Endometrium (tissue), 2 donors: Measurements from ENCODE around the gene MAPK14.

Experiments used
- FAIRE-seq: peaks from 2 replicates; lab custom pipeline; 2012; peaks lifted over from hg19 to GRCh38; lab: Jason Lieb, UNC
- donor health status: control.
- donor health status: control.

Gene MAPK14

DNA sequence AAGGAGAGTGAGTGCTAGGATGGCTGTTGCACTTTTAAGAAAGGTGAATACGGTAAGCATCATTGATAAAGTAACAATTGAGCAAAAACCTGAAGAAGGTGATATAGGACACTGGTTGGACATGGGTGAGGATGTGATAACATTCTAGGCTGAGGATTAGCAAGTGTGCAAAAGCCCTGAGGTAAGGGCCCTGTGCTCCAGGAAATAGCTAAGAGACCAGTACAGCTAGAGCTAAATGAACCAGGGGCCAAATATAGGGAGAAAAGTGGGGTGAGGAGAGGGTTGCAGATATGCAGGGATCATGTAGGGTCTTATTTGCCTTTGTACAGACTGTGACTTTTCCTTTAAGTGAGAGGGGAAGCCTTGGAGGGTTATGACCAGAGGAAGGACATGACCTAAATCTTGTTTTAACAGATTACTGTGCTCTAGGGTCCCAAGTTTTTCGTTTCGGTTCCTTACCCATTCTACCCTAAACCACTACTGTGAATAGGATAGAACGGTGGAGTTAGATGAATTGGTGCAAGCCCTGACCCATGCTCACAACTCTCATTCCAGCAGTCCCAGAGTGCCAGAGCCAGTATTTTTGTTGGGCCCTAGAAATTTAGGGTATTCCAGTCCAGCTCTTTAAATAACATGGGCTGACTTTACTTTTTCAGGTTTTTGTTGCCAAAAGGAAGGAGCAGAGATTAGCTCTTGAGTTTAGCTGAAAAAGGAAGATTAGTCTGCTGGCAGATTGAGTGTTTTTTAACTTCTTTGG lies 10.7 kb downstream of the MAPK14 start:
- no peak for FAIRE-seq

DNA sequence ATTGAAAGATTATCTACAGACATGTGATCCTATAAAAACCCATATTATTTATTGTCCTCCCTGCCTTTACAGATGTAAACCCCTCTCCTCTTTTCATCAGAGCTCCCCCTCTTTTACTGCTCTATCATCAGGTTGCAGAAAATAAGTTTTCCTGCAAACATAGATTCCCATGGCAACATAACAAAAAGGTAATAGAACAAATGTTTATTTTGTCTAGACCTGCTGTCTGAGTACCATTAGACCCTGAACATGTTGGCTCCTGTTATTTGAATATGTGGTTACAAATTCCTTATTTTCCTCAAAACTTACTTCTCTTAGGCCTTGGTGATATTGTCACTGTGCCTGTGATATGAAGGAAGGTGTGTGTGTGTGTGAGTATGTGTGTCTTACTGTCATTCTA lies 11.5 kb downstream of the MAPK14 start:
- FAIRE-seq = no peak

DNA sequence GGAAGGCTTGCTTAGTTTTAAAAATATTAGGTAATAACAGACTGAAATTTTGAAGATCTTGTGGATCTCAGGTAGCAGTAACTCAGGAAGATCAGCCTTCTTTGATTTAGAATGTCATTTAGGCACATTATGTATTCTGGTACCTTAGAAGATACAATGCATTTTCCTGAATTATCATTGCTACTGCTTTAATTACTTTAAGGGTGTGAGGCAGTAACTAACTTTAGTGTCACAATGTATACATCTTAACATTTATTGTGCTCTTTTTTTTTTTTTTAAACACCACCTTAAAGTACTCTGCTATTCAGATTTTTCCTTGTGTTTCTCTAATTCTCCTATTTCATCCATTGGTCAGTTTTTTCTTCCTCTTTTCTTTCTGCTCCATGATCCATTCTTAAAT lies 13.3 kb downstream of the MAPK14 start:
- FAIRE-seq = no peak

- FAIRE-seq = no peak
These were observed 15.1 kb downstream of the MAPK14 start for GRCh38 chr6:36042618-36043260.

DNA sequence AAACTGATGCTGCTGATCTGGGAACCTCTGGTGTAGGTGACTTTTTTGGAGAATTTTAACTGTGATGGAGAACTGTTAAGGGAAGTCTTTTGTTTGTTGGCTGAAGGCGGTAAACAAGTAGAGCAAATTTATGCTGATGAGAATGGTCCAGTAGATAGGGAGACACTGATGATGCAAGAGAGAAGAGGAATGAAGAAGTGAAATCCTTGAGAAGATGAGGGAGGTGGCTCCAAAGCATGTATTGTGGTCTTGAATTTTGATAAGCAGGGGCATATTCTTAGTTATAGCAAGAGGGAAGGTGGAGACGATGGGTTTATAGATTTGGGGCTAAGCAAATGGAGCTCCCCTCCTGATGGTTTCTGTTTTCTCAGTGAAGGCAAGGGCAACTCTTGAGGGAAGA lies 22.0 kb downstream of the MAPK14 start:
- FAIRE-seq = no peak

DNA sequence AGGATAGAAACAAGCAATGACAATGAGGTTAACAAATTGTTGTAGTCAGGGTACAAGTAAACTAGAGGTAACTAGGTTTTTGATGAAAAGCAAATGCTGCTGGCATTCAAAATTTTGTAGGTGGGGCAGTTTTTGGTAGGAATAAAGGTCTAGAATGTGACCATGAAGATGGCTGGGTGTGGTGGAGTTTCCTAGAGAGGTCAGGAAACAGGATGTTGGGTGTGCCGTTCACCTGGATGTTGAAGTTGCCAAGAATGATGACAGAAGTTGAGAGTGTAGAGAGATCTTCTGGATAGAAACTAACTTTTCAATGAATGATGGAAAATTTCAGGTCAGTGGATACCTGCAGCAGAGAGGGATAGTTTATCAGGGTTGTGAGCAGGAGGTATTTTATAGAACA lies 22.7 kb downstream of the MAPK14 start:
- no peak for FAIRE-seq

DNA sequence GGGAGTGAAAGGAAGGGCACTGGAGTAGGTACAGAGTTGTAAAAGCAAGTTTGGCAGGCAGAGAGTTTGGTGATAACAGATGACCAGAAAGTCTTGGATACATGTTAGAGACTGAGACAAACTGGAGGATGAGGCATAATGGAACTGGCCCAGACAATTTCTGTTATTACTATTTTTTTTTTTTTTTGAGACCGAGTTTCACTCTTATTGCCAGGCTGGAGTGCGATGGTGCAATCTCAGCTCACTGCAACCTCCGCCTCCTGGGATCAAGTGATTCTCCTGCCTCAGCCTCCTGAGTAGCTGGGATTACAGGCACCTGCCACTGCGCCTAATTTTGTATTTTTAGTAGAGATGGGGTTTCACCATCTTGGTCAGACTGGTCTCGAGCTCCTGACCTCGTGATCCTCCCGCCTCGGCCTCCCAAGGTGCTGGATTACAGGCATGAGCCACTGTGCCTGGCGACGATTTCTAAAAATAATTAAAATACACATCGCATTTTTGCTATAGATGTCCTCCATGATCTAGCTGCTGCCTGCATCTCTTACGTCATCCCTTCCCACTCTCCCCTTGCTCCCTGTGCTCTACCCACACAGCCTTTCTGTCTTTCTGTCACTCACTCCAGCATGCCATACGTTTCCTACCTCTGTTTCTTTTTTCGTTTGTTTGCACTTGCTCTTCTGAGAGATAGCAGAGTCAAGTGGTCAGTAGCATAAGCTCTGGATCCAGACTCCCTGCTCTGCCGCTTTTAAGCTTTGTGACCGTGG lies 23.5 kb downstream of the MAPK14 start:
- no peak for FAIRE-seq

DNA sequence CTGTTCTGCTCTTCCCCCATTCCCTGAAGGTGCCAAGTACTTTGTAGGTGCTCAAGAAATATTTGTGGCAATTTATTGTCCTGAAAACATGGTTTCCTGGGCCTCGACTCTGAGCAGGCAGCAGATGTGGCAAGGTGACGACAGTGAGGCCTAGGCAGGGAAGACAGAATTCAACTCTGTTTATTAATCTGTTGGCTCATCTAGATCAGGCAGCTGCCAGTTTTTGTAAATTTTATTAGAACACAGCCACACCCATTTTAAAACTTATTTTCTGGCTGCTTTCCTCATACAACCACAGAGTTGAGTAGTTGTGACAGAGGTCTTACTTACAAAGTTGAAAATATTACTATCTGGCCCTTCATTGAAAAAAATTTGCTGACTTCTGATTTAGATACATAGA lies 24.5 kb downstream of the MAPK14 start:
- FAIRE-seq = no peak

DNA sequence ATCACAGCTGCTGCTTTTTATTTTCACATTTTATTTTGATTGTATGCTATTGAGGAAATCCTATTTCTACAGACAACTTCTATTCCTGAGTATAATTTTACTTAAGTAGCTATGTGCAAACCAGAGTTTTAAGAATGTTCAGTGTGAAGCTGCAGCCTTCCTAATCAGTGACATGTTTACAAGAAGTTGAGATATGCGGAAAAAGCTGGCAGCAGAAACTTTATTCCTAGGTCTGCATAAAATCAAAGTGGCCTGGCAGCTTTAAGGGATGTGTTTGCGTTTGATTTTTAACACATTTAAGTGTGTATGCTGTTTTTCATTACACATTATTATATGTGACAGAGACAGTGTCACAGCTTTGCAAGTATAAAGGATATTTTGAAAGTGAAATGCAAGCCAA lies 26.3 kb downstream of the MAPK14 start:
- FAIRE-seq = no peak

- peak; percentile 41 for FAIRE-seq
These were observed 26.8 kb downstream of the MAPK14 start for GRCh38 chr6:36054415-36054814.

GRCh38 chr6:36054956-36055355 lies 27.3 kb downstream of the MAPK14 start:
- FAIRE-seq = no peak

DNA sequence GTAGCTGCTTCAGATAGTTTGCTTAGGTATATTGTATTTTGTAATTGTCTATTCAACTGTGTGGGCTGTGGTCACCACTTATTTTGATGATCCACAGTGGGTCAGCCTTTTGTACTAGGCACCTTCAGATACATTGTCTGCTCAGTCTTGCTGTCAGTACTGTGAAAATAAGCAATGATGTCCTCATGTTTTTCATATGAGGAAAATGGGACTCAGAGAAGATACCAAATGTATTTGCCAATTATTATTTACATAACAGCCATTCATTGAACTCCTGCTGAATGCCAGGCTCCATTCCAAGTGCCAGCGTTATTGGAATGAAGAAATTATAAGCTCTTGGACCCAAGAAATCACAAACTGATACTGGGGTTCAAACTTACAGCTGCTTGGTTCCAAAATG lies 28.6 kb downstream of the MAPK14 start:
- no peak for FAIRE-seq

DNA sequence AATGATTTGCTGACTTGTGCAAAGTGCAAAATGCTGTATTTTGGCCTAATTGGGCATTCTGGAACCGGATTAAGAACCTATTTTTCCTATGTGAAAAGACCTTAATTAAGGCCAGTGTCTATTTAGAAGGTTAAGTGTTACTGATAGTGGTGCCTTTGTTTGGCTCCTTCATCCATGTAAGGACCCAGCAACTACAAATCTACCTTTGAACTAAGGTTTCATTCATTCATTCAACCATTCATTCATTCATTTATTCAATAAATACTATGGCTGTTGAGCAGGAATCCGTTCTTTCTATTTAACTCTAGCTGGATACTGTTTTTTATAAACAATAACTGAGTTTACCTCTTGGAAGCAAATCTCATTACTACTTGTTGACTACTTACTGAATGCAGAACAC lies 33.6 kb downstream of the MAPK14 start:
- FAIRE-seq = no peak

GRCh38 chr6:36062247-36062646 lies 34.6 kb downstream of the MAPK14 start:
- FAIRE-seq = no peak

DNA sequence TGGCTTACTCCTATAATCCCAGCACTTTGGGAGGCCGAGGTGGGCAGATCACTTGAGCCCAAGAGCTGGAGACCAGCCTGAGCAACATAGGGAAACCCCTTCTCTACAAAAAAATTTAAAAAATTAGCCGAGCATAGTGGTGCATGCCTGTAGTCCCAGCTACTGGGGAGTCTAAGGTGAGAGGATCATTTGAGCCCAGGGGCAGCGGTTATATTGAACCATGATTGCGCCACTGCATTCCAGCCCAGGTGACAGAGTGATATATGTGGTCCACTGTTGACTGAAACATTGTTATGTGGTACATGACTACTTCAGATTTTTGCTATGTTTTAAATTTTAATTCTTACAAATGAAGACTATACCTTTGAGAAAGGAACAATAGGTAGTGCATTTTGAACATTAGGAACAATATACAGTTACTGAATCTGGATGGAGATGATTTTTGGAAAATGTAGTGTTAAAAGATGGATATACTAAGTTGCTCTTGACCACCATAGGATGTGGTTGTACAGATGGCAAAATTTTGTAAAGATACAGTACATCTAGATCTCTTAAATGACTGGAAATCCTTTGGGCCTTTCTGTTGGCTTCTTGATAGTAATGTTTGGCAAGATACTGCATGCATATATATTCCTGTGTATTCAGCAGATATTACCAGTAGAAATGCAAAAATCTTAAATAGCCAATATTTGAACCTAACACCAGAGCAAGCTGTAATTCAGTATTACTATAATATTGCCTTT lies 35.9 kb downstream of the MAPK14 start:
- no peak for FAIRE-seq

- FAIRE-seq = no peak
These were observed 37.3 kb downstream of the MAPK14 start for GRCh38 chr6:36064770-36065396.

GRCh38 chr6:36065916-36066315 lies 38.3 kb downstream of the MAPK14 start:
- FAIRE-seq = no peak

DNA sequence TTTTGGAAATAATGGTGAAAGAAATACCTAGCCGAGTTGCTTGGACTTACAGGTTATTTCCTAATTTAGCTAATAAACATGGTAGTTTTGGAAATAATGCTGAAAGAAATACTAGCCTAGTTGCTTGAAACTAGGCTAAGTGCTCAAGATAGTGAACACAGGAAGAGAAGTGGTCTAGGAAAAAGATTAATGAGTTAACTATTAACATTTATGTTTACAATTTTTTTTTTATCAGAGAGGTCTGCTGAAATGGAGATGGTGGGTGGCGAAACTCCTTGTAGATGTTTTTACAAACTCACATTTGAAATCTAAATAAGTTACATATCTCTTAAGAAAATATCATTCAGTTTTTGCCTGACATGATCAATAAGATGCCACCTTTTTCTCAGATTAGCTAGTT lies 39.2 kb downstream of the MAPK14 start:
- FAIRE-seq = no peak

DNA sequence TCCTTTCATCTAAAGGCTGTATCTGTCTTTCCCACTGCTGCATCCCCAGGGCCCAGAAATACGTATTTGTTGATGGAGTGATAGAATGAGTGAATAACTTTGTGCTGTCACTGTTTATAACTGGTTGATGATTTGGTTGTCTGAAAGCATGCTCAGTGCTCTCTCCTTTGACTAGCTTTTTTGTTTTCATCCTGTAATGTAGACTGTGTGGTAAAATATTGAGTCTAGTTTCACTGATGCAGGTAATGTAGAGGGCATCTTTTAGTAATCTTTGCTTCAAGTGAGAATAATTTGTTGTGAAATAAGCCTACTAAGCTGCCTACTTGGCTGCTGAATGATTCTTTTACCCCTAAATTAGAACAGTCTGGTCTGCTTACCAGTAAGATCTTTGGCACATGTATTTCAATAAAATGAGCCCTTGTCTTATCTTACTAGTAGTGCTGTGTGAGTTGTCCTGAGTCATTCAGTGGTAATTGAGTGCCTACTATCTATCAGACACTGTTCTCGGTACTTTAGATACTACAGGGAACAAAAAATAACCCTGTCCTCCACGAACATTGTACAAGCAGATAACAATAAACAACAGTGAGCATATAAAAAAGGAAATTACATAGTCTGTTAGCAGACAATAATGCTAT lies 39.9 kb downstream of the MAPK14 start:
- FAIRE-seq = no peak

DNA sequence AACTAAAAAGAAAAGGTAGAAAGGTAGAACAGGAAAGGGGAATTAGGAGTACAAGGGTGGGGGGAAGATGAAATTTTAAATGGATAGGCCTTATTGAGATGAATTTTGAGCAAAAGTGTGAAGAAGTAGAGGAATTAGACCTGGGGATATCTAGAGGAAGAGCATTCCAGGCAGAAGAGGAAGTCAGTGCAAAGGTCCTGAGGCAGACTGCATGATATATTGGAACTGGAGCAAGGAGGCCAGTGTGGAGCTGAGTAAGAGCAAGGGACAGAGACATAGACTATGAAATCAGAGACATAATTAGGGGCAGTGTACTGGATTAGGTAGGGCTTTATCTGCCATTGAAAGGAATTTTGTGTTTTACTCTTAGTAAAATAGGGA lies 40.4 kb downstream of the MAPK14 start:
- FAIRE-seq = no peak

DNA sequence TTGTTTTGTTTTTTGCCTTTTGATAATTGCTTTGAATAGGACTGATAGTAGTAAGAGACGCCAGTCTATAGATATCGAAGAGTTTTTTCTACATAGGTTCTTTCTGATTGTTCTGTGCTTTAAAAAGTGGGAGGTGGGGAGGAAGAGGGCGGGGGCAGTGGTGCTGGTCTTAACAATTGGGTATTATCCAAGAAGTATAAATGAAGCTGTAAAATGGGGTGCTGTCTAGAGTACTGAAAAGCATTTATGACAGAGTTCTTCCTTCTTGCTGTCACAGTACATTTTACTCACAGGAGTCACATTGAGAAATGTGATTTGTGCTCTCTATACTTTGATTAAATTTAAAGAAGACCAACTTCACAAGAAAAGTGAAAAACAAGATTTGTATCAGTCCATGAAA lies 41.0 kb downstream of the MAPK14 start:
- FAIRE-seq = no peak

GRCh38 chr6:36069573-36069972 lies 42.0 kb downstream of the MAPK14 start:
- FAIRE-seq = no peak
